HG02938 (cell line): ENCODE data around the gene ZNF701.
"Not testable (repeated sequence)": the region's sequence is repeated elsewhere in the genome, so short reads cannot be mapped to it uniquely, and the experiment has no call there.

Experiments
- ATAC-seq: cut with Tn5 transposase; IDR thresholded peaks from one replicate; pipeline ENCODE4 v1.9.1; 2021; ENCODE audit warnings: mild to moderate bottlenecking, moderate library complexity; ENCODE audit not compliant: unreplicated experiment

ZNF701 gene

DNA sequence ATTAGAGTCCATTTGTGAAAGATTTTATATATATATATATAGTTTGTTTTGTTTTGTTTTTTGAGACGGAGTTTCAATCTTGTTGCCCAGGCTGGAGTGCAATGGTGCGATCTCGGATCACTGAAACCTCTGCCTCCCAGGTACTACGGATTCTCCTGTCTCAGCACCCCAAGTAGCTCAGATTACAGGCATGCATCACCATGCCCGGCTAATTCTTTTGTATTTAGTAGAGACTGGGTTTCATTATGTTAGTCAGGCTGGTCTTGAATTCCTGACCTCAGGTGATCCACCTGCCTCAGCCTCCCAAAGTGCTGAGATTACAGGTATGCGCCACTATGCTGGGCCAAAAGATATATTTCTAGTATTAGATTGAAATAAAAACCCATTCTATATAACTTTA is 4.0 kb upstream of the ZNF701 start:
- ATAC-seq, result no peak

DNA sequence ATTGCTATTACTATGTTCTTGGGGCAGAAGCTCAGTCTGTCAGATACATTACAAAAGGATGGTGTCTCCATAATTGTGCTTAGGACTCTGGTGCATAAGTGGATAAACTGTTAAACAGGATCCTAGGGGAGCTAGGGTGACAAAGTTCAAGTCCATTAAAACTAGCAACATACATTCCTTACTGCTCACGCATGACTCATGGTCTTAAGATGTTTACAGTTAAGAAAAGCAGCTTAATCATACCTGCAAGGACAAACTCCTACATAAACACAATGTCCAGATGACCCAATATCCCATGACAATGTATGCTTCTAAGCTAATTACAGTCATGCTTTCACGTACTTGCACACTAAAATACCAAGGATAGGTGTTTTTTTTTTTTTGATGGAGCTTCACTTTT is 3.5 kb upstream of the ZNF701 start:
- no peak for ATAC-seq

DNA sequence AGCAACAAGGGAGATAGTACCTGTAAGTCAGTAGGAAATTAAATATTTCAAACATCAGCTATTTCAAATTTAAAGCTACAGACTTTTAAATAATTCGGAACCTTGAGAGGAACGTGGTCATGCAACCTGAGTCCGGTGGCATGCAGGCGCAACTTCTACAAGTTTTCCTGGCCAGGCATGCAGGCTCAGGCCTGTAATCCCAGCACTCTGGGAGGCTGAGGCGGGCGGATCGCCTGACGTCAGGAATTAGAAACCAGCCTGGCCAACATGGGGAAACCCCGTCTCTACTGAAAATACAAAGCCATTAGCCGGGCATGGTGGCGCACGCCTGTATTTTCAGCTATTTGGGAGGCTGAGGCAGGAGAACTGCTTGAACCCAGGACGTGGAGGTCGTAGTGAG is 2.2 kb upstream of the ZNF701 start:
- ATAC-seq, result no peak

DNA sequence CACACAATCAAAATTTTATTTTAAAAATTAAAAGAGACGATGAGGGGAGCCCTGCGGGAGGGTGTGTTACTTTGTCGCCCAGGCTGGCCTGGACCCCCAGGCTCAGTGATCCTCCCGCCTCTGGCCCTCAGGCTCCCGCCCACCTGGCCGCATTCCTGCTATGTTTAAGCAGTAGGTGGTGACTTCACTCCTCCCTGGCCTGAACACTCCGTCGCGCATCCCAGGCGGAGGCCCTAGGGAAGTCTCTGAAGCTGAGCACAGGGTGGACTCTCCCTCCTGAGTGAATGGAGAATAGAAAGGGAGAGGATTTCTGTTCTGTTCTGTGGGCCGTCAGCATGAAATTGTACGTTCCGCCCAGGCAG is 468 bp upstream of the ZNF701 start:
- ATAC-seq, result not testable (repeated sequence)

DNA sequence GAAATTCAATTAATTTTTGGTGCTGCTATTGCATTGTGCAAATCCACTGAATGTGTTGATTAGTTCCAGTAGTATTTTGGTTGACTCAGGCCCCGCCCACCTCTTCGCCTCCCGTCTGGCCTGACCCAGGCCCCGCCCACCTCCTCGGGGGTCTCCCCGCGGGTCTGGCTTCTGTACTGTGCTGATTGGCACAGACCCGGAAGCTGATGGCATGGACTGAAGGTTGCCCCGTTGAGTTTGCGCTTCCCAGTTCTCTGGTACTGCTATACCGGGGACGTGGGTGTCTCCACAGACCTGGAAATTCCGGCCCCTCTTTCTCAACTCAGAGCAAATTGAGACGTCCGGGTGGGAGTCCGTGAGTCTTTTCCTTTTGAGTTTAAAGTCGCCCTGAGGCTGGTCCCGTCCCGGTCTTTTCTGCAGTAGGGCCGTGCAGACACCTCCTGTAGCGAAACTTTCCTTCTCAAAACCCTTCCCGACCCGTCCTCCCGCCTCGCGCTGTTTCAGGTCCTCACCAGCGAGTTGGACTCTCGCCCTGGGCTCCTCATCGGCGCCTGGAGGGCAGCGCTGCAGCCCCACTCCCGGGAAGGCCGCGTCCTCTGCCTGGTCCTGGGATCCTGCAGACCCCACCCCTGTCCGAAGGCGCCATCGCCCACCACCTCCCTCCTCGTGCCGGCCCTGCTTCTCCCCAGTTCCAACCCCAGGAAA is 14.8 kb downstream of the ZNF701 start:
- ATAC-seq, result no peak

DNA sequence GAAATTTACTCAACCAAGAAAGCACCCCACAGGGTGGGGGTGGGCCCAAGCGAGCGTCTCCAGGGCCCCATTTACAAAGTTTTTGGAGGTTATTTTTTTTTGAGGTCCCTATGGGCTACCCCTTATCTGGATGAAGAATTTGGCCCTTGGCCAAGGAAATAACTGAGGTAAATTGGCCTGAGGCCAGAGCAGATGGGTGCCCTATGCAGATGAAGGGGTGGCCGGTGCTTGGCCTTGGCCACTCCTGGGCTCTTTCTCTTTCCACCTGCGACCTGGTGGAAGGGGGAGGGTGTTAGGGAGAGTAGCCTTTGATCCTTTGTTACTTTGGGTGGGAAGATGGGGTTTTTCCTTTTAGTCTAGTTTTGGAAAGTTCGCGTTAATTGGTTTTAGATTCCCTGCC is 15.5 kb downstream of the ZNF701 start:
- no peak for ATAC-seq

DNA sequence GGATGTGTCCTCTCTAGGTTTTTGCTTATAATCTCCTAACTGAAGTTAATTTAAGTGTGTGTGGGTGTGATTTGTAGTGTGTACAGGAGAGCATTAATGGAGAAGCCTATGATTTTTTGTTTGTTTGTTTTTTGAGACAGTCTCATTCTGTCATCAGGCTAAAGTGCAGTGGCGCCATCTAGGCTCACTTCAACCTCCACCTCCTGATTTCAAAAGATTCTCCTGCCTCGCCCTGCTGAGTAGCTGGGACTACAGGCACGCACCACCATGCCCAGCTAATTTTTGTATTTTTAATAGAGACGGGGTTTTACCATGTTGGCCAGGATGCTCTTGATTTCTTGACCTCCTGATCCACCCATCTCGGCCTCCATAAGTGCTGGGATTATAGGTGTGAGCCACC is 20.6 kb downstream of the ZNF701 start:
- no peak for ATAC-seq

DNA sequence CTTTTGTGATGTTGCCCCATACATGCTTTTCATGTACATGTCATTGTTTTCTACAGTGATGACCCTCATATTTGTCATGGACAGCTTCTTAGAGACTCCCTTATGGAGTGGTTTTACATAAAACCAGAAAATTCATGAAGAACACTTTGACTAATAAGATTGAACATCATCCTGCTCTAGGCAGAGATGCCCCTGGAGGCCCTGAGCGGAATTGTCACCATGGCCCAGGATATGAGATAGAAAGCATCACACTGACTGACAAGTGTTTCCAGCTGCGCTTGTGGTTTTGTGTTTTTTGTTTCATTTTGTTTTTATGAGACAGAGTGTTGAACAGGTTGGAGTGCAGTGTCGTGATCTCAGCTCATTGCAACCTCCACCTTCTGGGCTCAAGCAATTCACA is 22.2 kb downstream of the ZNF701 start:
- no peak for ATAC-seq

DNA sequence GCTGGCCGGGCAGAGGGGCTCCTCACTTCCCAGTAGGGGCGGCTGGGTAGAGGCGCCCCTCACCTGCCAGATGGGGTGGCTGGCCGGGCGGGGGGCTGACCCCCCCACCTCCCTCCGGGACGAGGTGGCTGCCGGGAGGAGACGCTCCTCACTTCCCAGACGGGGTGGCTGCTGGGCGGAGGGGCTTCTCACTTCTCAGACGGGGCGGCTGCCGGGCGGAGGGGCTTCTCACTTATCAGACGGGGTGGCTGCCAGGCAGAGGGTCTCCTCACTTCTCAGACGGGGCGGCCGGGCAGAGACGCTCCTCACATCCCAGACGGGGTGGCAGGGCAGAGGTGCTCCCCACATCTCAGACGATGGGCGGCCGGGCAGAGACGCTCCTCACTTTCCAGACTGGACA is 23.4 kb downstream of the ZNF701 start:
- ATAC-seq, result not testable (repeated sequence)

DNA sequence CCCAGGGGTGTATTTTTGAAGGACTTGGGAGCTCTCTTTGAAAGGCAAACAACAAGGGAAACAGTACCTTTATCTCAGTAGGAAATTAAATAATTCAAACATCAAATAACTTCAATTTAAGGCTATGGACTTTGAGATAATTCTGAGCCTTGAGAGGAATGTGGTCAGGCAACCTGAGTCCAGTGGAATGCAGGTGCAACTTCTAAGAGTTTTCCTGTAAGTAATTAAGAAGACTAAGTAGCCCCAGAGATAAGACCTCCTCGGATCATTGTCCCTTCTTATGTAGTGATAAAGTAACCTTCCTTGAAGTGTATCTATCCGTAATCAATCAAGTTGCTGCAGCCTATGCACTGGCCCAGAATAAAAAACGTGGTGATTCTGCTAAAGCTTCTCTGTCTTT is 29.2 kb downstream of the ZNF701 start:
- no peak for ATAC-seq

DNA sequence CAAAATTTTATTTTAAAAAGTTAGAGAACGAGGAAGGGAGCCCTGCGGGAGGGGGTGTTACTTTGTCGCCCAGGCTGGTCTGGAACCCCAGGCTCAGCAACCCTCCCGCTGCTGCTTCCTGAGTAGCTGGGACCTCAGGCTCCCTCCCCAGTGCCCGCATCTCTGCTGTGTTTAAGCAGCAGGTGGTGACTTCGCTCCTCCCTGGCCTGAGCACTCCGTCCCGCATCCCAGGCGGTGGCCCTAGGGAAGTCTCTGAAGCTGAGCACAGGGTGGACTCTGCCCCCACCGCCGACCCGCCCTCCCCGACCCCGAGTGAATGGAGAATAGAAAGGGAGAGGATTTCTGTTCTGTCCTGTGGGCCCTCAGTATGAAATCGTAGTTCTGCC is 30.5 kb downstream of the ZNF701 start:
- ATAC-seq, result peak; percentile 3

DNA sequence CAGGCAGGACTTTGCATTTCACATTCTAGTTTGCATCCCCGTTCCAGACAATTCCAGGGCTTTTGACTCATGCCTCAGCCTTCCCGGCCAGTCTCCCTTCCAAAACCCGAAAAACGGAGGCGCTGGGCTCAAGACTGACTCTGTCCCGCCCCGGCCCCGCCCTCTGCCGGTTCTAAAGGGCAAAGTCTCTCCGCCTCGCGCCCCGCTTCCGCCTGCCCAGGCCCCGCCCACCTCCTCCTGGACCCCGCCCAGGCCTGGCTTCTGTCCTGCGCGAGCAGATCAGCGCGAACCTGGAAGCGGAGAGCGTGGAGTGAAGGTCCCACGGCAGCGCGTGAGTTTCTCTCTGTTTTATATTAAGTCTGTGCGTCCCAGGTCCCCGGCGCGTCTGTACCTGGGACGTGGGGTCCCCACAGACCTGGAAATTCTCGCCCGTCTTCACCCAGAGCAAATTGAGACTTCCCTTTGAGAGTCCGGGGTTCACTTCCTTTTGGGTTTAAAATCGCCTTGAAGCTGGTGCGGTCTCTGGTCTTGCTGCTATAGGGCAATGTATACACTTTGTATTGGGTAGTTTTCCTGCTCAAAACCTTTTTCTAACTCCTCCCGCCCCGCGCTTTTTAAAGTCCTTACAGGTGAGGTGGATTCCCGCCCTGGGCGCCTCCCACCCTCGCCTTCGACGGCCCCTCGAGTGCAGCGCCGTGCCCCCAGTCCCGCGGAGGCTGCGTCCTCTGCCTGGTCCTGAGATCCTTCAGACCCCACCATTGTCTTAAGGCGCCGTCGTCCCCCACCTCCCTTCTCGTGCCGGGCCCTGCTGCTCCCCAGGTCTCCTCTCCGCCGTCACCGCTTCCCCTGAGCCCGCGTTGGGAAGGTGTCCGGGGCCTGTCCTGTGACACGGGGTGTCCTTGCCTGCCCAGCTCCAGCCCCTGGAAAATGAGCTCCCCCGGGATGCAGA is 31.2 kb downstream of the ZNF701 start:
- ATAC-seq, result peak; percentile 90

DNA sequence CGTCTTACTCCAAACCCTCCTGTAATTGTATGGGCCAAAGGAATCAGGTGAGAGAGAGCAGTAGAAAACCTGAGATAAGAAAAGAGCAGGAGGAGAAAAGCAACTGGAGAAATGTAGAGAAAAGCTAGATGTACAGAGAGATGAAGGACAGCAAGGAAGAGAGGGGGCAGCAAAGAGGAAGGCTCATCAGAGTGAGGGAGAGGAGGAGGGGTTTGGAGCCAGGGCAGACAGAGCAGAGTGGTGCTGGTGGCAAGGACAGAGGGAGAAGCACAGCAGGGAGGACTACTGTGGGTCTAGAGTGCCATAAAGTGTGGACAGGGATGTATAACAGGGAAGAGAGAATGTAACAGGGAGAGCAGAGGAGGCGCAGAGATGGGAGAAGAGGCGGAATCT is 31.9 kb downstream of the ZNF701 start:
- ATAC-seq, result not testable (repeated sequence)

DNA sequence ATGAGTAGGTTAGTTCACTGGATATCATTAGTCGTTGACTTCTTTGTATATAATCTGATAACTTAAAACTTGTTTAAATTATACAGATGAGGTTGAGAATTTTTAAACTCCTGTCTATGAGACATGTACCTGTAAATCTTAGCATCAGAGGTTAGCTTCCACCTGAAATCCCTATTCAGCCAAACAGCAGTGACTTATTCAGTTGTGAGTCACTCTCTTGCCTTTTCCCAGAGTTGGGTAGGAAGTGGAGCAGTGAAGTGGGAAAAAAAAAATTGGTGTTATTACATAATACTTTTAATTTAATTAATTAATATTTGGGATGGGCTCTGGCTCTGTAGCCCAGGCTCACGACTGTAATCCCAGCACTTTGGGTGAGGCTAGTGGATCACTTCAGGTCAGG is 32.9 kb downstream of the ZNF701 start:
- ATAC-seq, result no peak

DNA sequence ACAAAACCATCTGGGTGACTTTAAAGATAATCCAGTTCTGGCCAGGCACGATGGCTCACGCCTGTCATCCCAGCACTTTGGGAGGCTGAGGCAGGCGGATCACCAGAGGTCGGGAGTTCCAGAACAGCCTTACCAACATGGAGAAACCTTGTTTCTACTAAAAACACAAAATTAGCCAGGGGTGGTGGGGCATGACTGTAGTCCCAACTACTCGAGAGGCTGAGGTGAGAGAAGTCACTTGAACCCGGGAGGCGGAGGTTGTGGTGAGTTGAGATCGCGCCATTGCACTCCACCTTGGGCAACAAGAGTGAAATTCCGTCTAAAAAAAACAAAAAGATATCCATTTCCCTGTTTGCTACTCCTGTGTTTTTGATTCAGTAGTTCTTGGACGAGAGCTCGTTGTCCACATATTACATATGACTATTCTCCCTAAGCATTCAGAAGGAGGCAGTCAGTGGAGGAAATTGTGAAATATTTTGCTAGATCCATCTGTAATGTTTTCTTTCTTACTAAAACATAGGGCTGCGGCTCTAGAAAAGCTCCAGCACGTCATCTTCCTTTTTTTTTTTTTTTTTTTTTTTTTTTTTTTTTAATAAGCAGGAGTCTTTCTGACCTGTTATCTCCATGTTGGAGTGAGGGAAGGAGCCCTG is 33.6 kb downstream of the ZNF701 start:
- no peak for ATAC-seq

DNA sequence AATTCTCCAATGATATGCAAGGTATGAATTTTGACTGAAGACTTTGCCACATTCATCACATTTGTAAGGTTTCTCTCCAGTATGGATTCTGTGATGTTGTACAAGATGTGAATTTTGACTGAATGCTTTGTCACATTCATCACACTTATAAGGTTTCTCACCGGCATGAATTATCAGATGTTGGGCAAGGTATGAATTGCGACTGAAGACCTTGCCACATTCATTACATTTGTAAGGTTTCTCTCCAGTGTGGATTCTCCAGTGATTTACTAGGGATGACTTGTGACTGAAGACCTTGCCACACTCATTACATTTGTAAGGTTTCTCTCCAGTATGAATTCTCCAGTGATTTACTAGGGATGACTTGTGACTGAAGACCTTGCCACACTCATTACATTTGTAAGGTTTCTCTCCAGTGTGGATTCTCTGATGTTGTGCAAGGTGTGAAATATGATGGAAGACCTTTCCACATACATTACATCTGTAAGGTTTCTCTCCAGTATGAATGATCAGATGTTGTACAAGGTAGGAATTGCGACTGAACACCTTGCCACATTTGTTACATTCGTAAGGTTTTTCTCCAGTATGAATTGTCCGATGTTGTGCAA is 43.3 kb downstream of the ZNF701 start:
- no peak for ATAC-seq

DNA sequence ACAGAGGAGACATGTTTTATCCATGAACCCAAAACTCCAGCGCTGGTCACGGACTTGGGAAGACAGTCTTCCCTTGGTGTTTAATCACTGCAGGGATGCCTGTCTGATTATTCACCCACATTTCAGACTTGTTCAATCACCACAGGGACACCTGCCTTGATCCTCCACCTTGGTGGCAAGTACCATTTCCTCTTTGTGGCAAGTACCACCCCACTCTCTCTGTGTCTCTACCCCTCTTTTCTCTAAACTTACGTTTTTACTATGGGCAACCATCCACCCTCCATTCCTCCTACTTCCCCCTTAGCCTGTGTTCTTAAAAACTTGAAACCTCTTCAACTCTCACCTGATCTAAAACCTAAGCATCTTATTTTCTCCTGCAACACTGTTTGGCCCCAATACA is 51.3 kb downstream of the ZNF701 start:
- ATAC-seq, result no peak

DNA sequence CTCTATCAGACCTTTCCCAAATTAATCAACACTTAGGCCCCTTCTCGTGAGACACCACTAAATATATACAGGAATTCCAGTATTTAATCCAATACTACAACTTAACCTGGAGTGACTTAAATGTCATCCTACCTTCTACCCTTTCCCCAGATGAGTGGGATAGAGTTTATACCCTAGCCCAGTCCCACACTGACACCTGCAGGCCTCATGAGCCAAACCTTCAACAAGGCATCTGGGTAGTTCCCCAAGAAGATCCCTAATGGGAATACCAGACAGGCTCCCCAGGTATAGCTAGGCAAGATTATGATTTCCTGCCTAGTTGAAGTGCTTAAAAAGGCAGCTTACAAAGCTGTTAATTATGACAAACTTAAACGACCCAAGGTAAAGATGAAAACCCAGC is 52.2 kb downstream of the ZNF701 start:
- no peak for ATAC-seq

DNA sequence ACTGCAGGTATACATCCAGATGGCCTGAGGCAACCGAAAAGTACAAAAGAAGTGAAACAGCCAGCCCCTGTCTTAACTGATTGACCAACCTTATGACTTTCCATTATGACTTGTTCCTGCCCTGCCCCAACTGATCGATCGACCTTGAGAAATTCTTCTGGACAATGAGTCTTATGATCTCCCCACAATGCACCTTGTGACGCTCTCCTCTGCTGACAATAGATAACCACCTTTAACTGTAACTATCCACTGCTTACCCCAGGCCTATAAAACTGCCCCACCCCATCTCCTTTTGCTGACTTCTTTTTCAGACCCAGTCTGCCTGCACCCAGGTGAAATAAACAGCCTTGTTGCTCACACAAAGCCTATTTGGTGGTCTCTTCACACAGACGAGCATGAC is 56.8 kb downstream of the ZNF701 start:
- ATAC-seq, result no peak

DNA sequence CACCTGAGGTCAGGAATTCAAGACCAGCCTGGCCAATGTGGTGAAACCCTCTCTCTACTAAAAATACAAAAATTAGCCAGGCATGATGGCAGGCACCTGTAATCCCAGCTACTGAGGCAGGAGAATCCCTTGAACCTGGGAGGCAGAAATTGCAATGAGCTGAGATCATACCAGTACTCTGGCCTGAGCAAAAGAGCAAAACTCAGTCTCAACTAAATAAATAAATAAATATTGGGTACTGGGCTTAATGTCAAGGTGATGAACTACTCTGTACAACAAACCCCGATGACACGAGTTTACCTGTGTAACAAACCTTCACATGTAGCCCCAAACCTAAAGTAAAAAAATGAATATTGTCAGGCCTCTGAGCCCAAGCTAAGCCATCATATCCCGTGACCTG is 57.4 kb downstream of the ZNF701 start:
- not testable (repeated sequence) for ATAC-seq

DNA sequence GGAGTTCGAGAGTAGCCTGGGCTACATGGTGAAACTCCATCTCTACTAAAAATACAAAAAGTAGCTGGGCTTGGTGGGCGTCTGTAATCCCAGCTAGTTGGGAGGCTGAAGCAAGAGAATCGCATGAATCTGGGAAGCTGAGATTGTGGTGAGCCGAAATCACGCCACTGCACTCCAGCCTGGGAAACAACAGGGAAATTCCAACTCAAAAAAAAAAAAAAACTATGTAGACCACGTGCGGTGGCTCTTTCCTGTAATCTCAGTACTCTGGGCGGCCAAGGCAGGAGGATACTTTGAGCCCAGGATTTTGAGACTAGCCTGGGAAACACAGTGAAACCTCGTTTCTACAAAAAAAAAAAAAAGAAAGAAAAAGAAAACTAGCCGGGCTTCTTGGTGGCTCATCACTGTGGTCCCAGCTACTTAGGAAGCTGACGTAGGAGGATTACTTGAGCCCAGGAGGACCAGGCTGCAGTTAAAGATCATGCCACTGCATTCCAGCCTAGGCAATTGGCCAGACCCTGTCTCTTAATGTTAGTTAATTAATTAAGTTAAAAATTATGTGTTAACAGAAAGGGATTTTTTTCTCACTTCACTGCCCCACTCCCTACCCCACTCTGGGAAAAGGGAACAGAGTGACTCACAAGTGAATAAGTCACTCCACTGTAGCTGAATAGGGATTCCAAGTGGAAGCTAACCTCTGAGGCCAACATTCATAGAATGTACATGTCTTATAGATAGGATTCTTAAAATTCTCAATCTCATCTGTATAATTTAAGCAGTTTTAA is 65.9 kb downstream of the ZNF701 start:
- ATAC-seq, result no peak
